ENCODE measurements around the gene RILPL1.

The RILPL1 gene

DNA sequence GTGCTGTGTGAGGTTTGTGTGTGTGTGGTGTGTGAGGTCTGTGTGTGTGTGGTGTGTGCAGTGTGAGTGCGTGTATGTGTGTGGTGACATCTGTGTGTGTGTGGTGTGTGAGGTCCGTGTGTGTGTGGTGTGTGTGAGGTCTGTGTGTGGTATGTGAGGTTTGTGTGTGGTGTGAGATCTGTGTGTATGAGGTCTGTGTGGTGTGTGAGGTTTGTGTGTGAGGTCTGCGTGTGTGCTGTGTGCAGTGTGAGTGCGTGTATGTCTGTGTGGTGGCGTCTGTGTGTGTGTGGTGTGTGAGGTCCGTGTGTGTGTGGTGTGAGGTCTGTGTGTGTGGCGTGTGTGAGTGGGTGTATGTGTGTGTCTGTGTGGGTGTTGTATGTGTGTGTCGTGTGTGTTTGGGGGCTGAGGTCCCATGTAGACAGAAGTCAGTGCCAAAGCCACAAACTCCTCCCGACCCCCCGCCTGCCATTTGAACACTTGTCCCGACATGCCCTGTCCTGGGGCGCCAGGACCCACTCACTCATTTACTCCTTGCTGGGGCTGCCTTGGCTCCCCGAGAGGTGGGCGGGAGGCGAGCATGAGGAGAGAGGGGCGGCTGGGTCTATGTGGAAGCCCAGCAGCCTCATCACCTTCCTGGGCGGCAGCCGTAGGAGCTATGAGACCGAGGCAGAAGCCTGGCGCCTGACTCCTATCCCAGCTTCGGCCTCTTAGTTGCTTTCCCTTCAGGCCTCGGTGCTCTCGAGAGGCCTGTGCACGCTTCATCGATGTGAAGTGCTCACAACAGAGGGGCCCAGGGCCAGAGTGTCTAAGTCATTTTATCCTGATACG, 20.5 kb downstream of the RILPL1 start:
- peak overlapping the region in 5 of 11 experiments; percentile 34 to 49 (median 41); a peak in 7 of 22 replicates for H3K9ac ChIP-seq

GRCh38 chr12:123506843-123507236, 26.7 kb downstream of the RILPL1 start:
- peaks cover 0 to 27% (median 0%) of the 10 kb centered on the region in 11 experiments; a peak in 5 of 22 replicates for H3K36me3 ChIP-seq
- no peak overlapping the region for H3K4me3 ChIP-seq
- TF ChIP-seq Cebpa-rat (IDR thresholded peaks at IDR 0.05), result no peak
- no peak overlapping the region for H3K4me2 ChIP-seq
- no peaks in the 10 kb centered on the region for H3K27me3 ChIP-seq
- H4K20me1 ChIP-seq, result no peaks in the 10 kb centered on the region; a peak in 3 of 22 replicates
- no peak overlapping the region for H3K27ac ChIP-seq
- no peak overlapping the region for H3K9ac ChIP-seq
- peaks cover 6 to 16% (median 11%) of the 10 kb centered on the region in 10 experiments; a peak in 18 of 20 replicates for H3K4me1 ChIP-seq
- H3K9me3 ChIP-seq (replicated peaks in 1 of 11), result peaks cover 0 to 3% (median 0%) of the 10 kb centered on the region in 11 experiments; a peak in 2 of 22 replicates

More for the DNA sequence above, 20.5 kb downstream of the RILPL1 start:
- no peak for TF ChIP-seq Cebpa-rat (IDR thresholded peaks at IDR 0.05)
- Histone ChIP-seq H3K4me2 (peak overlapping the region in 10 of 11 experiments; percentile 4 to 39 (median 17); a peak in 14 of 22 replicates), H3K4me1 (peaks cover 11 to 29% (median 21%) of the 10 kb centered on the region in 10 experiments), H3K9me3 (replicated peaks in 1 of 11) (no peaks in the 10 kb centered on the region), H3K4me3 (no peak overlapping the region), H4K20me1 (no peaks in the 10 kb centered on the region), H3K27me3 (no peaks in the 10 kb centered on the region), H3K27ac (peak overlapping the region in 7 of 11 experiments; percentile 20 to 67 (median 27); a peak in 12 of 22 replicates), H3K36me3 (peaks cover 0 to 47% (median 13%) of the 10 kb centered on the region in 11 experiments; a peak in 12 of 22 replicates)

- peaks cover 0 to 3% (median 0%) of the 10 kb centered on the region in 11 experiments; a peak in 2 of 22 replicates for H3K9me3 ChIP-seq (replicated peaks in 1 of 11)
- peaks cover 6 to 16% (median 11%) of the 10 kb centered on the region in 10 experiments; a peak in 18 of 20 replicates for H3K4me1 ChIP-seq
- H3K27ac ChIP-seq, result no peak overlapping the region
- no peaks in the 10 kb centered on the region for H3K27me3 ChIP-seq
- no peak overlapping the region for H3K4me3 ChIP-seq
- no peak overlapping the region for H3K9ac ChIP-seq
- no peaks in the 10 kb centered on the region; a peak in 3 of 22 replicates for H4K20me1 ChIP-seq
- peaks cover 0 to 21% (median 0%) of the 10 kb centered on the region in 11 experiments; a peak in 5 of 22 replicates for H3K36me3 ChIP-seq
- TF ChIP-seq Cebpa-rat (IDR thresholded peaks at IDR 0.05), result no peak
- no peak overlapping the region for H3K4me2 ChIP-seq
These were observed 27.3 kb downstream of the RILPL1 start for GRCh38 chr12:123506059-123506842.

DNA sequence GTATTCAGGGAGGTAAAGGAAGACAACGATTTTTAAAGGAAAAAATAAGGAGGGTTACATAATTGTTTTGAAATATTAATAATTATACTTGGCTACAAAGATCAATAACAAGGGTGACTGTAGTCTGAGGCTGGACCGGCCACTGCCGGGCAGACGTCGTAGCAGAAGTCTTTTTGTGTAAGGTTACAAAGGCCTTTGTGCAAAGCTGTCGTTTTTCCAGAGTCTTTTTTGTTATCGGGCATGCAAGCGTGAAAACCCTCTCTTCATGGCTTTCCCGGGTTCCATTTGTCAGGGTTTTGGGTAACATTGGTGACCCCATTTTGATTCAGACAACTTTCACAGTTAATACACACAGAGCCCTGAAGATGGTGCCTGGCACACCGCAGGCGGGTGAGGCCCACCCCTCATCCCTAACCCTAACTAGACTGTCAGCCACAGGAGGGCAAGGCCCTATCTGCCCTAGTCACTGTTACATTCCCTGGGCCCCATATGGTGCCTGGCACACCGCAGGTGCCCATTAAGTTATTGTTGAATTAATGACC, 31.3 kb downstream of the RILPL1 start:
- no peak overlapping the region for H3K27ac ChIP-seq
- no peaks in the 10 kb centered on the region for H3K4me1 ChIP-seq
- no peaks in the 10 kb centered on the region for H3K27me3 ChIP-seq
- TF ChIP-seq Cebpa-rat (IDR thresholded peaks at IDR 0.05), result no peak
- H3K4me3 ChIP-seq, result no peak overlapping the region
- peaks cover 0 to 3% (median 0%) of the 10 kb centered on the region in 11 experiments; a peak in 2 of 22 replicates for H3K9me3 ChIP-seq (replicated peaks in 1 of 11)
- no peak overlapping the region for H3K9ac ChIP-seq
- no peak overlapping the region for H3K4me2 ChIP-seq
- H4K20me1 ChIP-seq, result no peaks in the 10 kb centered on the region; a peak in 3 of 22 replicates
- H3K36me3 ChIP-seq, result peaks cover 0 to 38% (median 0%) of the 10 kb centered on the region in 11 experiments; a peak in 3 of 22 replicates

GRCh38 chr12:123499332-123499731, 34.2 kb downstream of the RILPL1 start:
- no peak overlapping the region for H3K27ac ChIP-seq
- H3K4me1 ChIP-seq, result no peaks in the 10 kb centered on the region
- no peak overlapping the region for H3K9ac ChIP-seq
- no peak overlapping the region for H3K4me3 ChIP-seq
- H3K4me2 ChIP-seq, result no peak overlapping the region
- H3K27me3 ChIP-seq, result no peaks in the 10 kb centered on the region
- H3K36me3 ChIP-seq, result peaks cover 0 to 40% (median 0%) of the 10 kb centered on the region in 11 experiments; a peak in 3 of 22 replicates
- no peaks in the 10 kb centered on the region; a peak in 1 of 22 replicates for H4K20me1 ChIP-seq
- no peak for TF ChIP-seq Cebpa-rat (IDR thresholded peaks at IDR 0.05)
- H3K9me3 ChIP-seq (replicated peaks in 1 of 11), result no peaks in the 10 kb centered on the region

DNA sequence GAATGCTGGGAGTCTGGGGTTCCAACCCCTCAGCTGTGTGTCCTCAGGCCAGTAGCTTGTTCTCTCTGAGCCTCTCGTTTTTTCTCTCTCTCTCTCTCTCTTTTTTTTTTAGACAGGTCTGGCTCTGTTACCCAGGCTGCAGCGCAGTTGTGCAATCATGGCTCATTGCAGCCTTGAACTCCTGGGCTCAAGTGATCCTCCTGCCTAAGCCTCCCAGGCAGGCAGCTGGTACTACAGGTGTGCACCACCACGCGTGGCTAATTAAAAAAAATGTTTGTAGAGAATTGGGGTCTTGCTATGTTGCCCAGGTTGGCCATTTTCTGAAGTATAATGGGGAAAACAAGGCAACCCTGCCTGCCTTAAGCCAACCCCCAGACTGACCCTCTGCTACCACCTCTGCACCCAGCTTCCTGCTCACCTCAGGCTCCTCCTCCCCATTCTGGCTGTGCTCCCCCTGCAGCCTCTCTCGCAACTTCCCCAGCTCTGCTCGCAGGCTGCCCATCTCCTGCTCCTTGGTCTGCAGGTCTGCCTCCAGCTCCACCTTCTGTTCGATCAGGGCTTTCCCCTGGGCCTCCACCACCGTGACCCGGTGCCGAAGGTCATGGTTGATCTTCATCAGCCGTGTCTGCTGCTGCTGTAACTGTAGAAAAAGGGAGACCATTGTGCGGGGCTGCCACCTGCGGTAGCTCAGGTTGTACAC, 35.2 kb downstream of the RILPL1 start:
- no peak overlapping the region for H3K9ac ChIP-seq
- no peaks in the 10 kb centered on the region for H3K9me3 ChIP-seq (replicated peaks in 1 of 11)
- H3K4me1 ChIP-seq, result peaks cover 0 to 7% (median 0%) of the 10 kb centered on the region in 10 experiments; a peak in 1 of 20 replicates
- H3K4me3 ChIP-seq, result no peak overlapping the region
- H3K36me3 ChIP-seq, result peaks cover 0 to 35% (median 0%) of the 10 kb centered on the region in 11 experiments; a peak in 3 of 22 replicates
- no peak overlapping the region for H3K27ac ChIP-seq
- H3K4me2 ChIP-seq, result no peak overlapping the region
- peak in 1 of 11 experiments; percentile 28; a peak in 1 of 22 replicates for TF ChIP-seq Cebpa-rat (IDR thresholded peaks at IDR 0.05)
- H4K20me1 ChIP-seq, result no peaks in the 10 kb centered on the region; a peak in 1 of 22 replicates
- H3K27me3 ChIP-seq, result no peaks in the 10 kb centered on the region

GRCh38 chr12:123497065-123497464, 36.5 kb downstream of the RILPL1 start:
- Histone ChIP-seq H4K20me1 (no peaks in the 10 kb centered on the region), H3K27ac (no peak overlapping the region), H3K4me1 (peaks cover 0 to 16% (median 5%) of the 10 kb centered on the region in 10 experiments; a peak in 9 of 20 replicates), H3K4me3 (no peak overlapping the region), H3K4me2 (no peak overlapping the region), H3K36me3 (peaks cover 0 to 35% (median 0%) of the 10 kb centered on the region in 11 experiments; a peak in 3 of 22 replicates), H3K9ac (no peak overlapping the region), H3K9me3 (replicated peaks in 1 of 11) (no peaks in the 10 kb centered on the region), H3K27me3 (no peaks in the 10 kb centered on the region)
- TF ChIP-seq Cebpa-rat (IDR thresholded peaks at IDR 0.05), result no peak
